Suprapubic skin (tissue), 4 donors: ENCODE measurements around the gene BMX. TPM values are rescaled to one million over a fixed set of nuclear protein-coding genes. Genes with fewer than 3 reads are reported as not detected.

Experiments used
- DNase-seq, 2 donors: peaks; one replicate each; pipeline ENCODE4 v3.0.0-alpha.2; 2019; ENCODE audit warnings: low spot score in 2 of 2
- H3K27ac ChIP-seq: fragments of 200-600 bp; sonication (generic); one replicate; pipeline ENCODE4 v1.5.1; 2019
- H3K27me3 ChIP-seq: fragments of 200-600 bp; sonication (generic); one replicate; pipeline ENCODE4 v1.5.1; 2019
- H3K36me3 ChIP-seq: fragments of 200-600 bp; sonication (generic); one replicate; pipeline ENCODE4 v1.5.1; 2019
- H3K4me1 ChIP-seq: fragments of 200-600 bp; sonication (generic); one replicate; pipeline ENCODE4 v1.5.1; 2019
- H3K4me3 ChIP-seq: fragments of 200-600 bp; sonication (generic); one replicate; pipeline ENCODE4 v1.5.1; 2019; ENCODE audit warnings: mild to moderate bottlenecking
- H3K9me3 ChIP-seq: fragments of 200-600 bp; sonication (generic); one replicate; pipeline ENCODE4 v1.5.1; 2019
- CTCF ChIP-seq, 2 donors: fragments of 200-600 bp in 1 of 2; fragments of 450-650 bp in 1 of 2; sonication (generic) in 1 of 2; IDR thresholded peaks; one replicate each; pipeline ENCODE4 v1.5.1; 2016 to 2019; ENCODE audit warnings: antibody characterized with exemption in 2 of 2, mild to moderate bottlenecking in 1 of 2, moderate library complexity in 1 of 2
- EP300 ChIP-seq: sonication (generic); formaldehyde crosslinking; IDR thresholded peaks from one replicate; pipeline ENCODE4 v1.6.1; 2017; ENCODE audit warnings: antibody characterized with exemption
- POLR2A ChIP-seq, 2 donors: fragments of 450-650 bp; IDR thresholded peaks; one replicate each; pipeline ENCODE4 v1.6.1; 2017; ENCODE audit warnings: antibody characterized with exemption in 2 of 2, mild to moderate bottlenecking in 2 of 2, moderate library complexity in 2 of 2
- POLR2AphosphoS5 ChIP-seq, 3 donors: sonication (generic); formaldehyde crosslinking; IDR thresholded peaks; one replicate each; pipeline ENCODE4 v1.6.1; 2017; ENCODE audit warnings: antibody characterized with exemption in 3 of 3
- WGBS: methylation state at CpG from one replicate; pipeline ENCODE4 v1.1.5; 2018; 5-methylcytosine and 5-hydroxymethylcytosine counted together
- total RNA-seq, 4 donors: library from RNA; depleted of rRNA; stranded (reverse); fragments of >200 nt; gene quantifications; one replicate each; pipeline ENCODE4 v1.1.0, GENCODE V29; 2016

BMX gene
- total RNA-seq, 4 donors from 2014 or later: 0.45 to 1.9 (median 1.5) TPM

GRCh38 chrX:15505101-15505500, 4.5 kb downstream of the BMX start:
- H3K27me3 ChIP-seq: no peaks in the 10 kb centered on the region
- DNase-seq: no peak
- no peak overlapping the region for H3K27ac ChIP-seq
- no peak for TF ChIP-seq EP300
- TF ChIP-seq POLR2AphosphoS5 (IDR thresholded peaks at IDR 0.05): no peak
- TF ChIP-seq POLR2A (IDR thresholded peaks at IDR 0.05): no peak
- TF ChIP-seq CTCF (IDR thresholded peaks at IDR 0.05): no peak
- no peaks in the 10 kb centered on the region for H3K36me3 ChIP-seq
- 59% methylated on average over 3 of the region's 3 CpGs for WGBS
- H3K4me1 ChIP-seq: no peaks in the 10 kb centered on the region
- H3K4me3 ChIP-seq: no peak overlapping the region
- no peaks in the 10 kb centered on the region for H3K9me3 ChIP-seq

- DNase-seq: no peak
- Histone ChIP-seq H3K4me3 (no peak overlapping the region), H3K4me1 (no peaks in the 10 kb centered on the region), H3K9me3 (no peaks in the 10 kb centered on the region), H3K36me3 (no peaks in the 10 kb centered on the region), H3K27me3 (no peaks in the 10 kb centered on the region), H3K27ac (no peak overlapping the region)
- no peak for TF ChIP-seq POLR2AphosphoS5 (IDR thresholded peaks at IDR 0.05)
- TF ChIP-seq CTCF (IDR thresholded peaks at IDR 0.05): no peak
- no peak for TF ChIP-seq EP300
- no peak for TF ChIP-seq POLR2A (IDR thresholded peaks at IDR 0.05)
- 81% methylated on average over 5 of the region's 5 CpGs for WGBS
Observed at GRCh38 chrX:15507005-15507404, 6.4 kb downstream of the BMX start.

GRCh38 chrX:15509845-15510244, 9.2 kb downstream of the BMX start:
- DNase-seq: no peak
- Histone ChIP-seq H3K27ac (no peak overlapping the region), H3K36me3 (no peaks in the 10 kb centered on the region), H3K9me3 (no peaks in the 10 kb centered on the region), H3K4me1 (no peaks in the 10 kb centered on the region), H3K4me3 (no peak overlapping the region), H3K27me3 (no peaks in the 10 kb centered on the region)
- TF ChIP-seq EP300 (no peak), CTCF (IDR thresholded peaks at IDR 0.05) (no peak), POLR2A (IDR thresholded peaks at IDR 0.05) (no peak), POLR2AphosphoS5 (IDR thresholded peaks at IDR 0.05) (no peak)

GRCh38 chrX:15511563-15511962, 11.0 kb downstream of the BMX start:
- H3K27me3 ChIP-seq: no peaks in the 10 kb centered on the region
- no peak overlapping the region for H3K27ac ChIP-seq
- no peaks in the 10 kb centered on the region for H3K9me3 ChIP-seq
- no peaks in the 10 kb centered on the region for H3K4me1 ChIP-seq
- 22% methylated on average over 1 of the region's 1 CpG for WGBS
- TF ChIP-seq EP300 (no peak), CTCF (IDR thresholded peaks at IDR 0.05) (no peak), POLR2AphosphoS5 (IDR thresholded peaks at IDR 0.05) (no peak), POLR2A (IDR thresholded peaks at IDR 0.05) (no peak)
- no peaks in the 10 kb centered on the region for H3K36me3 ChIP-seq
- no peak overlapping the region for H3K4me3 ChIP-seq
- DNase-seq: no peak

- no peaks in the 10 kb centered on the region for H3K9me3 ChIP-seq
- 71% methylated on average over 4 of the region's 4 CpGs for WGBS
- H3K4me1 ChIP-seq: no peaks in the 10 kb centered on the region
- no peak overlapping the region for H3K4me3 ChIP-seq
- H3K27me3 ChIP-seq: no peaks in the 10 kb centered on the region
- no peaks in the 10 kb centered on the region for H3K36me3 ChIP-seq
- no peak for DNase-seq
- H3K27ac ChIP-seq: no peak overlapping the region
- TF ChIP-seq EP300 (no peak), POLR2A (IDR thresholded peaks at IDR 0.05) (no peak), CTCF (IDR thresholded peaks at IDR 0.05) (no peak), POLR2AphosphoS5 (IDR thresholded peaks at IDR 0.05) (no peak)
Observed at GRCh38 chrX:15512401-15512965, 11.9 kb downstream of the BMX start.
